Parathyroid adenoma (tissue), 2 donors: Measurements from ENCODE around the gene PCDHGA5.
"Not testable (repeated sequence)": the region's sequence is repeated elsewhere in the genome, so short reads cannot be mapped to it uniquely, and the experiment has no call there.

Experiments used
- H2AFZ ChIP-seq: fragments of 300-600 bp; sonication (generic); one replicate; pipeline ENCODE4 v1.7.0; 2017; ENCODE audit warnings: antibody characterized with exemption, mild to moderate bottlenecking
- H3K27ac ChIP-seq: fragments of 300-600 bp; sonication (generic); one replicate; pipeline ENCODE4 v1.7.0; 2017
- H3K27me3 ChIP-seq: fragments of 300-600 bp; sonication (generic); one replicate; pipeline ENCODE4 v1.7.0; 2017; ENCODE audit warnings: low read length; ENCODE audit not compliant: control insufficient read depth, insufficient read depth
- H3K36me3 ChIP-seq: fragments of 300-600 bp; sonication (generic); one replicate; pipeline ENCODE4 v1.7.0; 2017; ENCODE audit warnings: low read length; ENCODE audit not compliant: control insufficient read depth, insufficient read depth
- H3K4me1 ChIP-seq: fragments of 300-600 bp; sonication (generic); one replicate; pipeline ENCODE4 v1.7.0; 2017; ENCODE audit warnings: control low read depth
- H3K4me2 ChIP-seq: fragments of 300-600 bp; sonication (generic); one replicate; pipeline ENCODE4 v1.7.0; 2017; ENCODE audit warnings: low read length
- H3K4me3 ChIP-seq: fragments of 300-600 bp; sonication (generic); one replicate; pipeline ENCODE4 v1.7.0; 2017; ENCODE audit warnings: low read depth, low read length
- H3K79me2 ChIP-seq: fragments of 300-600 bp; sonication (generic); one replicate; pipeline ENCODE4 v1.7.0; 2017; ENCODE audit warnings: control low read depth
- H3K9ac ChIP-seq: fragments of 300-600 bp; sonication (generic); one replicate; pipeline ENCODE4 v1.7.0; 2017; ENCODE audit warnings: mild to moderate bottlenecking
- H3K9me3 ChIP-seq: fragments of 300-600 bp; sonication (generic); one replicate; pipeline ENCODE4 v1.7.0; 2017; ENCODE audit warnings: low read length; ENCODE audit not compliant: control insufficient read depth
- TF ChIP-seq, protein P1 (sequence below): fragments of 300-600 bp; sonication (generic); IDR thresholded peaks from one replicate; pipeline ENCODE4 v1.7.0; 2017; ENCODE audit warnings: antibody characterized with exemption, mild to moderate bottlenecking
- donor health status: primary hyperparathyroidism.

PCDHGA5 gene

DNA sequence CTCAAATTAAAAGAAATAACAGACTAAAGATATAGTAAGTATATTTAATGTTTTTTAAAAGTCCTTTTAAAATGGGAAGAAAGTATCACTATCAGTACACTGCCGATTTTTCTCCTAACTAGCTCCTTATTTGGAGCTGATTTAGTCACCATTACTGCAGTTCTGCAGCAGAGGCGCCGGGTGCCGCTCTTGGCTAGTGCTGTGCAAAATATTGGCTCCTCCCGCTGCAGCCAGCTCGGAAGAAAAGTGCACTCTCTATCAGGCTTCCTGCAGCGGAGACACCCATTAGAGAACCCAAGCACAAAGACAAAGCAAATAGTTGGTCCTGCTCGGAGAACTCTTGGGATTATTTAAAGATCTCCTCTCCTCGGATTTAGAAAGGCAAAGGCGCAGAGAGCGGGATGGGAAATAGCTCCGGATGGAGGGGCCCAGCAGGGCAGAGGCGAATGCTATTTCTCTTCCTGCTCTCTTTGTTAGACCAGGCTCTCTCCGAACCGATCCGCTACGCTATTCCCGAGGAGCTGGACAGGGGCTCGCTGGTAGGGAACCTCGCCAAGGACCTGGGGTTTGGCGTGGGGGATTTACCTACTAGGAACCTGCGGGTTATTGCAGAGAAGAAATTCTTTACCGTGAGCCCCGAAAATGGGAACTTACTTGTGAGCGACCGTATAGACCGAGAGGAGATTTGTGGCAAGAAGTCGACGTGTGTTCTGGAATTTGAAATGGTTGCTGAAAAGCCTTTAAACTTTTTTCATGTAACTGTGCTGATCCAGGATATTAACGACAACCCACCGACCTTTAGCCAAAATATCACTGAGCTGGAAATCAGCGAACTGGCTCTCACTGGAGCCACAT is 6.3 kb downstream of the PCDHGA5 start, which contains the start of gene PCDHGB3:
PCDHGB3 (plus strand) TSS at position 249 of the 855 bp plus-strand sequence; CDS start at position 402, 153 bp downstream.
- Histone ChIP-seq H3K79me2 (no peaks in the 10 kb centered on the region), H3K4me3 (no peak within 1 kb of the TSS), H3K9me3 (peaks cover 13% of the 10 kb centered on the region), H3K27ac (peak within 1 kb of the TSS; percentile 30), H3K27me3 (no peaks in the 10 kb centered on the region), H2AFZ (peak within 1 kb of the TSS; percentile 48), H3K36me3 (no peaks in the 10 kb centered on the region), H3K4me2 (no peak within 1 kb of the TSS), H3K9ac (no peak within 1 kb of the TSS), H3K4me1 (no peaks in the 10 kb centered on the region)
- TF ChIP-seq, protein P1, sequence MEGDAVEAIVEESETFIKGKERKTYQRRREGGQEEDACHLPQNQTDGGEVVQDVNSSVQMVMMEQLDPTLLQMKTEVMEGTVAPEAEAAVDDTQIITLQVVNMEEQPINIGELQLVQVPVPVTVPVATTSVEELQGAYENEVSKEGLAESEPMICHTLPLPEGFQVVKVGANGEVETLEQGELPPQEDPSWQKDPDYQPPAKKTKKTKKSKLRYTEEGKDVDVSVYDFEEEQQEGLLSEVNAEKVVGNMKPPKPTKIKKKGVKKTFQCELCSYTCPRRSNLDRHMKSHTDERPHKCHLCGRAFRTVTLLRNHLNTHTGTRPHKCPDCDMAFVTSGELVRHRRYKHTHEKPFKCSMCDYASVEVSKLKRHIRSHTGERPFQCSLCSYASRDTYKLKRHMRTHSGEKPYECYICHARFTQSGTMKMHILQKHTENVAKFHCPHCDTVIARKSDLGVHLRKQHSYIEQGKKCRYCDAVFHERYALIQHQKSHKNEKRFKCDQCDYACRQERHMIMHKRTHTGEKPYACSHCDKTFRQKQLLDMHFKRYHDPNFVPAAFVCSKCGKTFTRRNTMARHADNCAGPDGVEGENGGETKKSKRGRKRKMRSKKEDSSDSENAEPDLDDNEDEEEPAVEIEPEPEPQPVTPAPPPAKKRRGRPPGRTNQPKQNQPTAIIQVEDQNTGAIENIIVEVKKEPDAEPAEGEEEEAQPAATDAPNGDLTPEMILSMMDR, result peak; percentile 46

DNA sequence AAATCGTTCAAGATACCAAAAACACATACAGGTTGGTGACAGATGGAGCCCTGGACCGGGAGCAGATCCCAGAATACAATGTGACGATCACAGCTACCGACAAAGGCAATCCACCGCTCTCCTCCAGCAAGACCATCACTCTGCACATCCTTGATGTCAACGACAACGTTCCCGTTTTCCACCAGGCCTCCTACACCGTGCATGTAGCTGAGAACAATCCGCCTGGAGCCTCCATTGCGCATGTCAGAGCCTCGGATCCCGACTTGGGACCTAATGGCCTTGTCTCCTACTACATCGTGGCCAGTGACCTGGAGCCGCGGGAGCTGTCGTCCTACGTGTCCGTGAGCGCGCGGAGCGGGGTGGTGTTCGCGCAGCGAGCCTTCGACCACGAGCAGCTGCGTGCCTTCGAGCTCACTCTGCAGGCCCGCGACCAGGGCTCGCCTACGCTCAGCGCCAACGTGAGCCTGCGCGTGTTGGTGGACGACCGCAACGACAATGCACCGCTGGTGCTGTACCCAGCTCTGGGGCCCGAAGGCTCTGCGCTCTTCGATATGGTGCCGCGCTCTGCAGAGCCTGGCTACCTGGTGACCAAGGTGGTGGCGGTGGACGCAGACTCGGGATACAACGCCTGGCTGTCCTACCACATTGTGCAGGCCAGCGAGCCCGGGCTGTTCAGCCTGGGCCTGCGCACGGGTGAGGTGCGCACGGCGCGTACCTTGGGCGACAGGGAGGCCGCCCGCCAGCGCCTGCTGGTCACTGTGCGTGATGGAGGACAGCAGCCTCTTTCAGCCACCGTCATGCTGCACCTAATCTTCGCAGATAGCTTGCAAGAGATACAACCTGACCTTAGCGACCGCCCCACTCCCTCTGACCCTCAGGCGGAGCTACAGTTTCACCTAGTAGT is 7.9 kb downstream of the PCDHGA5 start:
- Histone ChIP-seq H3K9me3 (peaks cover 13% of the 10 kb centered on the region), H3K27ac (no peak overlapping the region), H2AFZ (no peak overlapping the region), H3K4me2 (no peak overlapping the region), H3K4me3 (no peak overlapping the region), H3K27me3 (no peaks in the 10 kb centered on the region), H3K36me3 (no peaks in the 10 kb centered on the region), H3K9ac (no peak overlapping the region), H3K79me2 (no peaks in the 10 kb centered on the region), H3K4me1 (no peaks in the 10 kb centered on the region)
- TF ChIP-seq, protein P1, result no peak

- Histone ChIP-seq H3K4me2 (no peak within 1 kb of the TSS), H3K4me1 (no peaks in the 10 kb centered on the region), H3K27ac (peak within 1 kb of the TSS; percentile 16), H3K9me3 (peaks cover 13% of the 10 kb centered on the region), H3K4me3 (peak within 1 kb of the TSS; percentile 35), H3K27me3 (no peaks in the 10 kb centered on the region), H3K79me2 (no peaks in the 10 kb centered on the region), H3K36me3 (no peaks in the 10 kb centered on the region), H2AFZ (peak within 1 kb of the TSS; percentile 38), H3K9ac (no peak within 1 kb of the TSS)
- TF ChIP-seq, protein P1, result no peak
These were observed 9.8 kb downstream of the PCDHGA5 start, which contains the start of gene PCDHGA6 for GRCh38 chr5:141373673-141374317. Gene PCDHGA6, plus strand, starts transcription at chr5:141373891. Its CDS starts 193 bp downstream, at chr5:141374084.

DNA sequence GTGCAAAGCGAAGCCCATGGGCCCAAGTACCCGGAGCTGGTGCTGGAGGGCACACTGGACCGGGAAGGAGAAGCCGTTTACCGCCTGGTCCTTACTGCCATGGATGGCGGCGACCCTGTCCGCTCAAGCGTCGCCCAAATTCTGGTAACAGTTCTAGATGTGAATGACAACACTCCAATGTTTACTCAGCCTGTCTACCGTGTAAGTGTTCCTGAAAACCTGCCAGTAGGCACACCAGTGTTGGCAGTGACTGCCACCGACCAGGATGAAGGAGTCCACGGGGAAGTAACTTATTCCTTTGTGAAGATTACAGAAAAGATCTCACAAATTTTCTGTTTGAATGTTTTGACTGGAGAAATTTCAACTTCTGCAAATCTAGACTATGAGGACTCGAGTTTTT is 10.7 kb downstream of the PCDHGA5 start:
- H3K9ac ChIP-seq, result no peak overlapping the region
- peaks cover 15% of the 10 kb centered on the region for H3K9me3 ChIP-seq
- H3K4me3 ChIP-seq, result no peak overlapping the region
- no peaks in the 10 kb centered on the region for H3K79me2 ChIP-seq
- H2AFZ ChIP-seq, result no peak overlapping the region
- no peak overlapping the region for H3K27ac ChIP-seq
- no peak overlapping the region for H3K4me2 ChIP-seq
- TF ChIP-seq, protein P1, result no peak
- no peaks in the 10 kb centered on the region for H3K27me3 ChIP-seq
- no peaks in the 10 kb centered on the region for H3K4me1 ChIP-seq
- H3K36me3 ChIP-seq, result no peaks in the 10 kb centered on the region

- not testable (repeated sequence) for H3K79me2 ChIP-seq, H3K9ac ChIP-seq, H3K27me3 ChIP-seq, H3K4me2 ChIP-seq, H3K4me1 ChIP-seq, H3K27ac ChIP-seq, H3K36me3 ChIP-seq, H3K4me3 ChIP-seq, H2AFZ ChIP-seq
- peaks cover 10% of the 10 kb centered on the region for H3K9me3 ChIP-seq
These were observed 11.6 kb downstream of the PCDHGA5 start for GRCh38 chr5:141375444-141376155.
